ENCODE data around the gene COL28A1. TPM values are rescaled to one million over a fixed set of nuclear protein-coding genes. Genes with fewer than 3 reads are reported as not detected.

Gene COL28A1
- total RNA-seq, 3 donors from 2014 or later (not counting 1 experiment from before 2014, with no cell fraction given), result 0.28 to 0.84 (median 0.45) TPM

DNA sequence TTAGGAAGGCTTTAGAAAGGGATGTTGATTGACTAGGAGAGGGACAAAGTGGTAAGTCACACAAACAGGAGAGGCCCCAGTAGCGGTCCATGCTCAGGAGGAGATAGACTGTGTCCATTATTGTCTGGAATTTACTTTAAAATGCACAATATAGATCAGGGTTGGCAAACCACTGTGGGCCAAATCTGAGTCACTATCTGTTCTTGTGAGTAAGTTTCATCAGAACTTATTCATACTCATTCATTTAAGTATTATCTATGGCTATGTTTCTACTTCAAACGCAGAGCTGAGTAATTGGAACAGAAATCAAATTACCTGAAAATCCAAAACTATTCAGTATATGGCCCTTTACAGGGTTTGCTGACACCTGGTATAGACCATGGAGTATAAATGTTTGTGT is 166.5 kb downstream of the COL28A1 start:
- Histone ChIP-seq H3K36me3 (ENCODE audit: control insufficient read depth, insufficient read depth, low read length) (no peaks in the 10 kb centered on the region), H3K27me3 (ENCODE audit: control insufficient read depth, insufficient read depth, low read length) (no peaks in the 10 kb centered on the region), H3K27ac (ENCODE audit: low read length) (no peak overlapping the region), H3K4me3 (ENCODE audit: low read length) (no peak overlapping the region), H3K9me3 (ENCODE audit: control insufficient read depth, insufficient read depth, low read length) (no peaks in the 10 kb centered on the region), H3K4me1 (ENCODE audit: control insufficient read depth, insufficient read depth, low read length) (no peaks in the 10 kb centered on the region)
- Mint-ChIP-seq H3K27ac (no peak overlapping the region), H3K27me3 (ENCODE audit: low read depth in 2 of 2) (peaks cover 0 to 5% of the 10 kb centered on the region in 2 donors), H3K36me3 (no peaks in the 10 kb centered on the region), H3K4me3 (no peak overlapping the region), H3K4me1 (no peaks in the 10 kb centered on the region), H3K9me3 (no peaks in the 10 kb centered on the region)
- DNase-seq (no peak), ATAC-seq (no peak)
- intact Hi-C loops (cut with micrococcal nuclease), result no loop called here
- WGBS (ENCODE audit: insufficient coverage), result 71% methylated on average over 1 of the region's 2 CpGs
- TF ChIP-seq, protein P1, sequence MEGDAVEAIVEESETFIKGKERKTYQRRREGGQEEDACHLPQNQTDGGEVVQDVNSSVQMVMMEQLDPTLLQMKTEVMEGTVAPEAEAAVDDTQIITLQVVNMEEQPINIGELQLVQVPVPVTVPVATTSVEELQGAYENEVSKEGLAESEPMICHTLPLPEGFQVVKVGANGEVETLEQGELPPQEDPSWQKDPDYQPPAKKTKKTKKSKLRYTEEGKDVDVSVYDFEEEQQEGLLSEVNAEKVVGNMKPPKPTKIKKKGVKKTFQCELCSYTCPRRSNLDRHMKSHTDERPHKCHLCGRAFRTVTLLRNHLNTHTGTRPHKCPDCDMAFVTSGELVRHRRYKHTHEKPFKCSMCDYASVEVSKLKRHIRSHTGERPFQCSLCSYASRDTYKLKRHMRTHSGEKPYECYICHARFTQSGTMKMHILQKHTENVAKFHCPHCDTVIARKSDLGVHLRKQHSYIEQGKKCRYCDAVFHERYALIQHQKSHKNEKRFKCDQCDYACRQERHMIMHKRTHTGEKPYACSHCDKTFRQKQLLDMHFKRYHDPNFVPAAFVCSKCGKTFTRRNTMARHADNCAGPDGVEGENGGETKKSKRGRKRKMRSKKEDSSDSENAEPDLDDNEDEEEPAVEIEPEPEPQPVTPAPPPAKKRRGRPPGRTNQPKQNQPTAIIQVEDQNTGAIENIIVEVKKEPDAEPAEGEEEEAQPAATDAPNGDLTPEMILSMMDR (IDR thresholded peaks at IDR 0.05), result no peak

DNA sequence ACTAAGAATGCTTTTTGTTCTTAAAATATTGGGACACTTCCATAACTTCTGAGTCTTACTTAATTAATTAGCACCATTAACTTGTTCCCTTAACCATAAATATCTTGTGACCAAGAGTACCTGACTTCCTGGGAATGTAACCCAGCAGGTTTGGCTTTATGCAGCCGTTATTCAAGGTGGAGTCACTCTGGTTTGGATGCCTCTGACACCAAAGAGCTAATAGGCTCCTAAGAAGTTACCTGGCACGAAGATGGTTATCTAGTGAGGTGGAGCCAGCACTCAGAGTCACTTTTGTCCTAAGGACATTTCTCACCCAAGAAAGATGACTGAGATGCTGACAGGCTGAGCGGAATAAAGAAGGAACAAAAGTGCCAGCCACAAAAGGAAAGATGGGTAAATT is 181.0 kb downstream of the COL28A1 start:
- Mint-ChIP-seq H3K9me3 (no peaks in the 10 kb centered on the region), H3K27me3 (ENCODE audit: low read depth in 2 of 2) (peaks cover 3 to 13% of the 10 kb centered on the region in 2 donors), H3K27ac (no peak overlapping the region), H3K4me3 (no peak overlapping the region), H3K4me1 (no peaks in the 10 kb centered on the region), H3K36me3 (no peaks in the 10 kb centered on the region)
- no peak for ATAC-seq
- H3K27ac ChIP-seq (ENCODE audit: low read length), result no peak overlapping the region
- intact Hi-C loops (cut with micrococcal nuclease), result no loop called here
- no peaks in the 10 kb centered on the region for H3K9me3 ChIP-seq (ENCODE audit: control insufficient read depth, insufficient read depth, low read length)
- H3K27me3 ChIP-seq (ENCODE audit: control insufficient read depth, insufficient read depth, low read length), result no peaks in the 10 kb centered on the region
- TF ChIP-seq, protein P1 (IDR thresholded peaks at IDR 0.05), result no peak
- H3K36me3 ChIP-seq (ENCODE audit: control insufficient read depth, insufficient read depth, low read length), result no peaks in the 10 kb centered on the region
- no peak for DNase-seq
- no peak overlapping the region for H3K4me3 ChIP-seq (ENCODE audit: low read length)
- WGBS (ENCODE audit: insufficient coverage), result 57% methylated on average over 3 of the region's 3 CpGs
- no peaks in the 10 kb centered on the region for H3K4me1 ChIP-seq (ENCODE audit: control insufficient read depth, insufficient read depth, low read length)

DNA sequence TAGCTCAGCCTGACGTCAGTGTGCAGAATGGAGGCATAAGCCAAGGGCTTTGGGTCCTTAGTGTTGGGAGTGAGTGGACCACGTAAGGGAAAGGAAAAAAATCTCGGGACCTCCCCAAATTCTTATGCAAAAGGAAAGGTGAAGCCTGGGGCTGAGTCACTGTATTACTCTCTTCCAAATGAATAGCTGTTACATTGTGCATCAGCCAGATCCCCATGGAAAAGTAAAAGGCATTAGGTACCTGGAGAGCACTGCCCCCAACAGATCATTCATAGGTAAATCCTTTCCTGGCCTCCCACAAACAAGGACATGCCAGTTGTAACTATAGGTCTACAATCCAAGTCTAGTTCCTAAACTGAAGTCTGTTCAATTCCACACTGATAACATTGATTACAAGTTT is 182.8 kb downstream of the COL28A1 start:
- DNase-seq (no peak), ATAC-seq (no peak)
- TF ChIP-seq, protein P1 (IDR thresholded peaks at IDR 0.05), result no peak
- Mint-ChIP-seq H3K27me3 (ENCODE audit: low read depth in 2 of 2) (peaks cover 7 to 18% of the 10 kb centered on the region in 2 donors), H3K4me3 (no peak overlapping the region), H3K9me3 (no peaks in the 10 kb centered on the region), H3K27ac (no peak overlapping the region), H3K4me1 (no peaks in the 10 kb centered on the region), H3K36me3 (no peaks in the 10 kb centered on the region)
- H3K4me1 ChIP-seq (ENCODE audit: control insufficient read depth, insufficient read depth, low read length), result no peaks in the 10 kb centered on the region
- 82% methylated on average over 3 of the region's 3 CpGs for WGBS (ENCODE audit: insufficient coverage)
- H3K36me3 ChIP-seq (ENCODE audit: control insufficient read depth, insufficient read depth, low read length), result no peaks in the 10 kb centered on the region
- H3K27me3 ChIP-seq (ENCODE audit: control insufficient read depth, insufficient read depth, low read length), result no peaks in the 10 kb centered on the region
- intact Hi-C loops (cut with micrococcal nuclease), result no loop called here
- no peaks in the 10 kb centered on the region for H3K9me3 ChIP-seq (ENCODE audit: control insufficient read depth, insufficient read depth, low read length)
- no peak overlapping the region for H3K27ac ChIP-seq (ENCODE audit: low read length)
- H3K4me3 ChIP-seq (ENCODE audit: low read length), result no peak overlapping the region

DNA sequence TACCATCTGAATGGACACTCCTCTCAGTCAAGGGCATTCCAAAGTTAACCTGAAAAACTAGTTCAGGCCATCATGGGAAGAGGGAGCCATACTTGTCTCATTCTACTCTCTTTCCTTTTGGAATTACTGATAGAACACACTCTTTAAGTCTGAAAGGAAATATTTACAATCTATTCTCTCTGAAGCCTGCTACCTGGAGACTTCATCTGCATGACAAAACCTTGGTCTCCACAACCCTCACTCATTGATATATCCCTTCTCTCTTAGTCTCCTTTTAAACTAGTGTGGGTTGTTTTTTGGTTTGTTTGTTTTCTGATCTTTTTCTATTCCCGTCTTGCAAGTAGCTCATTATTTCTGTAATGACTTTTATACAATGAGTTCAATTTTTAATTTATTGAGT is 183.8 kb downstream of the COL28A1 start:
- intact Hi-C loops (cut with micrococcal nuclease), result no loop called here
- Histone ChIP-seq H3K36me3 (ENCODE audit: control insufficient read depth, insufficient read depth, low read length) (no peaks in the 10 kb centered on the region), H3K27ac (ENCODE audit: low read length) (no peak overlapping the region), H3K4me3 (ENCODE audit: low read length) (no peak overlapping the region), H3K4me1 (ENCODE audit: control insufficient read depth, insufficient read depth, low read length) (no peaks in the 10 kb centered on the region), H3K27me3 (ENCODE audit: control insufficient read depth, insufficient read depth, low read length) (peaks cover 4% of the 10 kb centered on the region), H3K9me3 (ENCODE audit: control insufficient read depth, insufficient read depth, low read length) (no peaks in the 10 kb centered on the region)
- WGBS (ENCODE audit: insufficient coverage), result no CpG with 5 or more reads among the region's 1 CpG
- Mint-ChIP-seq H3K4me3 (no peak overlapping the region), H3K4me1 (no peaks in the 10 kb centered on the region), H3K27me3 (ENCODE audit: low read depth in 2 of 2) (peaks cover 10 to 18% of the 10 kb centered on the region in 2 donors), H3K36me3 (no peaks in the 10 kb centered on the region), H3K27ac (no peak overlapping the region), H3K9me3 (no peaks in the 10 kb centered on the region)
- DNase-seq (no peak), ATAC-seq (no peak)
- TF ChIP-seq, protein P1 (IDR thresholded peaks at IDR 0.05), result no peak

All from natural killer cell (primary cell).